ENCODE results near the gene CFI. TPM values are rescaled to one million over a fixed set of nuclear protein-coding genes. Genes with fewer than 3 reads are reported as not detected.

Gene CFI
- total and polyA plus RNA-seq, 2 of the 4 experiments (the other 2 are of a cell fraction), result 0.12 to 0.18 TPM

DNA sequence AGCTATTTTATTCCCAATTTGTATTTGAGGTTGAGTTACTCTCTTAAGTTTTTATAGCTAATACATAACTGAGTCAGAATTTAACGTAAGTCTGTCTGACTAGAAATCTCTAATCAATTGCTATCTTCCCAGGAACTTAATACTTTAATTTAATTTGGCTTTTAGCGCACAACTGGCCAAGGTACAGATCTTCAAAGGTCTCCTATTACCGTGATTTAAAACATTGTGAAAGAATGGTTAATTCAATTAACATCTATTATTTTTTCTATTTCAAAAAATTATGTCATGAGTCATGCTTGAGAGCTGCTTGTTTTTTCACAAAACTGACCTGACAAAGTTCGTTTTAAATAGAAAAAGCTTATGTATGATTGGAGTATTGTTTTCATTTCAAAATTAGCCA is 49.9 kb downstream of the CFI start:
- no CpG with 5 or more reads among the region's 4 CpGs for WGBS, 2 experiments (ENCODE audit: extremely low coverage in 2 of 2, insufficient read length in 1 of 2)
- Histone ChIP-seq H2BK20ac (ENCODE audit: low read depth, low read length) (no peak overlapping the region), H3K4me3 (ENCODE audit: insufficient read depth, low read depth, low read length) (no peak overlapping the region), H3K9ac (ENCODE audit: low read depth, low read length) (no peak overlapping the region), H3K9me1 (ENCODE audit: insufficient read depth, low read length) (no peaks in the 10 kb centered on the region), H4K5ac (ENCODE audit: low read depth, low read length) (no peak overlapping the region), H3K23ac (ENCODE audit: low read depth, low read length) (no peak overlapping the region), H3K9me3 (ENCODE audit: control insufficient read depth, insufficient read depth, low read length) (no peaks in the 10 kb centered on the region), H3K27ac (ENCODE audit: insufficient read depth, low read length) (no peak overlapping the region), H3K79me1 (ENCODE audit: low read depth in 1 of 2, low read length in 2 of 2) (no peaks in the 10 kb centered on the region), H2AK9ac (replicated peaks; ENCODE audit: low read depth, low read length, poor library complexity) (no peak overlapping the region), H3K4ac (ENCODE audit: low read depth, low read length) (no peak overlapping the region), H4K20me1 (ENCODE audit: insufficient read depth, low read length) (no peaks in the 10 kb centered on the region), H2BK5ac (ENCODE audit: low read depth, low read length, poor library complexity, severe bottlenecking) (no peak overlapping the region), H3K14ac (replicated peaks; ENCODE audit: low read depth, low read length) (no peak overlapping the region), H3K36me3 (ENCODE audit: control insufficient read depth, insufficient read depth, low read length) (no peaks in the 10 kb centered on the region), H2BK120ac (ENCODE audit: low read depth, low read length) (no peak overlapping the region), H4K91ac (ENCODE audit: insufficient read depth, low read depth, low read length) (no peak overlapping the region), H3K56ac (ENCODE audit: extremely low read depth, insufficient read depth, low read length) (no peak overlapping the region), H2AK5ac (ENCODE audit: low read depth, low read length) (no peak overlapping the region), H2BK15ac (ENCODE audit: low read depth, low read length) (no peak overlapping the region), H3K27me3 (ENCODE audit: control insufficient read depth, insufficient read depth, low read length) (no peaks in the 10 kb centered on the region), H2AFZ (replicated peaks; ENCODE audit: low read length, poor library complexity) (no peak overlapping the region), H3K4me2 (ENCODE audit: low read depth, low read length) (no peak overlapping the region), H3K4me1 (ENCODE audit: control insufficient read depth, insufficient read depth, low read length) (no peaks in the 10 kb centered on the region), H4K8ac (ENCODE audit: low read depth in 2 of 2, low read length in 2 of 2) (no peak overlapping the region), H3K18ac (ENCODE audit: low read depth, low read length) (no peak overlapping the region)
- TF ChIP-seq NFE2L2 (IDR thresholded peaks at IDR 0.05; ENCODE audit: low read depth, low read length) (no peak), USF2 (IDR thresholded peaks at IDR 0.05; ENCODE audit: low read depth, low read length) (no peak), RCOR1 (IDR thresholded peaks at IDR 0.05; ENCODE audit: insufficient replicate concordance, low read length) (no peak), BHLHE40 (IDR thresholded peaks at IDR 0.05; ENCODE audit: low read depth, low read length) (no peak), RFX5 (IDR thresholded peaks at IDR 0.05; ENCODE audit: low read depth, low read length) (no peak), CEBPB (IDR thresholded peaks at IDR 0.05; ENCODE audit: low read depth, low read length) (no peak), SMC3 (IDR thresholded peaks at IDR 0.05; ENCODE audit: low read depth, low read length) (no peak), CHD1 (IDR thresholded peaks at IDR 0.05; ENCODE audit: low read depth, low read length) (no peak), MAZ (IDR thresholded peaks at IDR 0.05; ENCODE audit: borderline replicate concordance, low read depth, low read length) (no peak), MXI1 (IDR thresholded peaks at IDR 0.05; ENCODE audit: borderline replicate concordance, low read depth, low read length) (no peak)
- TF ChIP-seq, protein P1, sequence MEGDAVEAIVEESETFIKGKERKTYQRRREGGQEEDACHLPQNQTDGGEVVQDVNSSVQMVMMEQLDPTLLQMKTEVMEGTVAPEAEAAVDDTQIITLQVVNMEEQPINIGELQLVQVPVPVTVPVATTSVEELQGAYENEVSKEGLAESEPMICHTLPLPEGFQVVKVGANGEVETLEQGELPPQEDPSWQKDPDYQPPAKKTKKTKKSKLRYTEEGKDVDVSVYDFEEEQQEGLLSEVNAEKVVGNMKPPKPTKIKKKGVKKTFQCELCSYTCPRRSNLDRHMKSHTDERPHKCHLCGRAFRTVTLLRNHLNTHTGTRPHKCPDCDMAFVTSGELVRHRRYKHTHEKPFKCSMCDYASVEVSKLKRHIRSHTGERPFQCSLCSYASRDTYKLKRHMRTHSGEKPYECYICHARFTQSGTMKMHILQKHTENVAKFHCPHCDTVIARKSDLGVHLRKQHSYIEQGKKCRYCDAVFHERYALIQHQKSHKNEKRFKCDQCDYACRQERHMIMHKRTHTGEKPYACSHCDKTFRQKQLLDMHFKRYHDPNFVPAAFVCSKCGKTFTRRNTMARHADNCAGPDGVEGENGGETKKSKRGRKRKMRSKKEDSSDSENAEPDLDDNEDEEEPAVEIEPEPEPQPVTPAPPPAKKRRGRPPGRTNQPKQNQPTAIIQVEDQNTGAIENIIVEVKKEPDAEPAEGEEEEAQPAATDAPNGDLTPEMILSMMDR (conservative IDR thresholded peaks at IDR 0.05; ENCODE audit: low read depth, low read length), result no peak
- intact Hi-C loops (cut with micrococcal nuclease) (no loop called here), dilution Hi-C loops (cut with HindIII; ENCODE audit: low sequenced_read_pairs, unreplicated experiment) (no loop called here), in situ Hi-C loops (cut with MboI; ENCODE audit: low sequenced_read_pairs) (no loop called here)
- no TSS peak for BruUV-seq (replicated peaks)
- DNase-seq (no peak), ATAC-seq (ENCODE audit: low read depth) (no peak)
- CTCF ChIA-PET, result no interaction called here
- POLR2A ChIA-PET (ENCODE audit: unreplicated experiment), result no interaction called here
